HEK293 (cell line): ENCODE measurements around the gene SLC22A3.

Source experiments
- CTCF ChIP-seq: fragments of 450-650 bp; formaldehyde crosslinking; IDR thresholded peaks from 2 replicates; pipeline ENCODE4 v1.5.1; 2016; ENCODE audit warnings: missing biosample characterization, missing genetic modification characterization
- ZBTB20 ChIP-seq: fragments of 450-650 bp; formaldehyde crosslinking; IDR thresholded peaks from 2 replicates; pipeline ENCODE4 v1.5.1; 2016; ENCODE audit warnings: missing biosample characterization, missing genetic modification characterization
- ZNF629 ChIP-seq: fragments of 450-650 bp; formaldehyde crosslinking; IDR thresholded peaks from 2 replicates; pipeline ENCODE4 v1.5.1; 2017; ENCODE audit warnings: missing biosample characterization, missing genetic modification characterization
- TF ChIP-seq, protein P1 (sequence below): fragments of 450-650 bp; formaldehyde crosslinking; IDR thresholded peaks from 2 replicates; pipeline ENCODE4 v1.5.1; 2016; ENCODE audit warnings: missing biosample characterization, missing genetic modification characterization

- TF ChIP-seq ZBTB20 (no peak), ZNF629 (tag by site-specific recombination) (no peak), CTCF (tag by site-specific recombination) (no peak)
- TF ChIP-seq, protein P1, sequence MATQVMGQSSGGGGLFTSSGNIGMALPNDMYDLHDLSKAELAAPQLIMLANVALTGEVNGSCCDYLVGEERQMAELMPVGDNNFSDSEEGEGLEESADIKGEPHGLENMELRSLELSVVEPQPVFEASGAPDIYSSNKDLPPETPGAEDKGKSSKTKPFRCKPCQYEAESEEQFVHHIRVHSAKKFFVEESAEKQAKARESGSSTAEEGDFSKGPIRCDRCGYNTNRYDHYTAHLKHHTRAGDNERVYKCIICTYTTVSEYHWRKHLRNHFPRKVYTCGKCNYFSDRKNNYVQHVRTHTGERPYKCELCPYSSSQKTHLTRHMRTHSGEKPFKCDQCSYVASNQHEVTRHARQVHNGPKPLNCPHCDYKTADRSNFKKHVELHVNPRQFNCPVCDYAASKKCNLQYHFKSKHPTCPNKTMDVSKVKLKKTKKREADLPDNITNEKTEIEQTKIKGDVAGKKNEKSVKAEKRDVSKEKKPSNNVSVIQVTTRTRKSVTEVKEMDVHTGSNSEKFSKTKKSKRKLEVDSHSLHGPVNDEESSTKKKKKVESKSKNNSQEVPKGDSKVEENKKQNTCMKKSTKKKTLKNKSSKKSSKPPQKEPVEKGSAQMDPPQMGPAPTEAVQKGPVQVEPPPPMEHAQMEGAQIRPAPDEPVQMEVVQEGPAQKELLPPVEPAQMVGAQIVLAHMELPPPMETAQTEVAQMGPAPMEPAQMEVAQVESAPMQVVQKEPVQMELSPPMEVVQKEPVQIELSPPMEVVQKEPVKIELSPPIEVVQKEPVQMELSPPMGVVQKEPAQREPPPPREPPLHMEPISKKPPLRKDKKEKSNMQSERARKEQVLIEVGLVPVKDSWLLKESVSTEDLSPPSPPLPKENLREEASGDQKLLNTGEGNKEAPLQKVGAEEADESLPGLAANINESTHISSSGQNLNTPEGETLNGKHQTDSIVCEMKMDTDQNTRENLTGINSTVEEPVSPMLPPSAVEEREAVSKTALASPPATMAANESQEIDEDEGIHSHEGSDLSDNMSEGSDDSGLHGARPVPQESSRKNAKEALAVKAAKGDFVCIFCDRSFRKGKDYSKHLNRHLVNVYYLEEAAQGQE: no peak
Observed at GRCh38 chr6:160321729-160322505, 26.3 kb upstream of the SLC22A3 start.
